Effector memory CD8-positive, alpha-beta T cell (primary cell): ENCODE measurements around the gene ADM5.
A peak's percentile ranks its signal among the peaks of the same experiment; 100 is the strongest.

Source experiments
- ATAC-seq: fragments of 150-1000 bp; cut with Tn5 transposase; replicated peaks from 2 replicates; pipeline ENCODE4 v1.10.0; 2021; ENCODE audit warnings: mild to moderate bottlenecking, moderate library complexity
- DNase-seq, 3 experiments: peaks; one replicate each; pipeline ENCODE4 v3.0.0; 2021
- H3K27ac Mint-ChIP-seq, 2 donors: one replicate each; pipeline ENCODE4 v1.8.0; 2022; ENCODE audit warnings: mild to moderate bottlenecking in 2 of 2, mixed read lengths in 2 of 2, moderate library complexity in 2 of 2
- H3K27me3 Mint-ChIP-seq, 2 donors: one replicate each; pipeline ENCODE4 v1.8.0; 2022; ENCODE audit warnings: mixed read lengths in 2 of 2
- H3K36me3 Mint-ChIP-seq: one replicate; pipeline ENCODE4 v1.8.0; 2022; ENCODE audit warnings: mild to moderate bottlenecking, moderate library complexity, mixed read lengths; ENCODE audit not compliant: insufficient read depth
- H3K4me1 Mint-ChIP-seq, 2 donors: one replicate each; pipeline ENCODE4 v1.8.0; 2022; ENCODE audit warnings: low read depth in 2 of 2, mixed read lengths in 2 of 2
- H3K4me3 Mint-ChIP-seq, 2 donors: one replicate each; pipeline ENCODE4 v1.8.0; 2022; ENCODE audit warnings: mild to moderate bottlenecking in 2 of 2, mixed read lengths in 2 of 2, moderate library complexity in 2 of 2
- H3K9me3 Mint-ChIP-seq, 2 donors: one replicate each; pipeline ENCODE4 v1.8.0; 2022; ENCODE audit warnings: mixed read lengths in 2 of 2

The ADM5 gene

DNA sequence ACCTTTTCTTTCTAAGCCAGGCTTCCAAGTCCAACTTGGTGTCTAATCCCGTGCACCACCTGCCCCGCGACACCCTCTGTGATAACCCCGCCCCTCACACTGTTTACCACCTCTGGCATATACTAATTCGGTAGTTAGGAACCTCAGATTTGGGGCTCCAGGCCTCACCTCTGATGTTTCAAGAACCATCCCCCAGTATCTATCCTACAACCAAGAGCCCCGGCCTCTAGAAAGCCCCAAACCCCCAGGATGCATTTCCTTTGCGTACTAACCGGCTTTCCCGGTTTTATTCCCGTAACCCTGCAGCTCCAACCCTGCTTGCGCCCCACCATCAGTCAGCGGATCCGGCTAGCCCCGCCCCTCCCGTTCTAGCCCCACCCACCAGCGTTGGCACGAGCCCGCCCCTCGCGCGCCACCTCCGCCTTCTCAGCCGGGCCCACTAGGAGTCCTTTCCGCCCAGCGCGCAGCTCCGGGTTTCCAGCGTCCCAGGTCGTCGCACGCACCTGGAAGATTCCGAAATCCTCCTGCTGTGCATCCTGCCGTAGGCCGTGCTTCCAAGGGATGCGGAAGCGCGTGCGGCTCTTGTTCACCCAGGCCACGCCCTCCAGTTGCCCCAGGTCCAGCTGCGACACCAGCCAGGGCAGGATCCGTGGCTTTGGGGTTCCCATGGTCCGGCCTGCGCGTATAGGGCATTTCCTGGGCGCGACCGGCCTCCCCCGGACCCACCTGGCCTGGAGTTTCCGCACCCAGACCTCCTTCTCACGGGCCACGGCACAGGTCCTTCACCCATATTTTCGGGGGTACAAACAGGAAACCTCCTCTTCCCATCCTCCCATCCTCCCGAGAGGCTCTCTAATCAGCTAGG is 25.0 kb upstream of the ADM5 start:
- Mint-ChIP-seq H3K4me1 (peaks cover 39 to 42% of the 10 kb centered on the region in 2 donors), H3K9me3 (no peaks in the 10 kb centered on the region), H3K36me3 (peaks cover 58% of the 10 kb centered on the region), H3K4me3 (peak overlapping the region; percentile 98 to 100), H3K27me3 (no peaks in the 10 kb centered on the region), H3K27ac (peak overlapping the region; percentile 94 to 97)
- peak; percentile 80 to 86 (median 82) for DNase-seq
- ATAC-seq: peak; percentile 66

GRCh38 chr19:49665036-49665350 is 24.4 kb upstream of the ADM5 start:
- H3K36me3 Mint-ChIP-seq: peaks cover 52% of the 10 kb centered on the region

DNA sequence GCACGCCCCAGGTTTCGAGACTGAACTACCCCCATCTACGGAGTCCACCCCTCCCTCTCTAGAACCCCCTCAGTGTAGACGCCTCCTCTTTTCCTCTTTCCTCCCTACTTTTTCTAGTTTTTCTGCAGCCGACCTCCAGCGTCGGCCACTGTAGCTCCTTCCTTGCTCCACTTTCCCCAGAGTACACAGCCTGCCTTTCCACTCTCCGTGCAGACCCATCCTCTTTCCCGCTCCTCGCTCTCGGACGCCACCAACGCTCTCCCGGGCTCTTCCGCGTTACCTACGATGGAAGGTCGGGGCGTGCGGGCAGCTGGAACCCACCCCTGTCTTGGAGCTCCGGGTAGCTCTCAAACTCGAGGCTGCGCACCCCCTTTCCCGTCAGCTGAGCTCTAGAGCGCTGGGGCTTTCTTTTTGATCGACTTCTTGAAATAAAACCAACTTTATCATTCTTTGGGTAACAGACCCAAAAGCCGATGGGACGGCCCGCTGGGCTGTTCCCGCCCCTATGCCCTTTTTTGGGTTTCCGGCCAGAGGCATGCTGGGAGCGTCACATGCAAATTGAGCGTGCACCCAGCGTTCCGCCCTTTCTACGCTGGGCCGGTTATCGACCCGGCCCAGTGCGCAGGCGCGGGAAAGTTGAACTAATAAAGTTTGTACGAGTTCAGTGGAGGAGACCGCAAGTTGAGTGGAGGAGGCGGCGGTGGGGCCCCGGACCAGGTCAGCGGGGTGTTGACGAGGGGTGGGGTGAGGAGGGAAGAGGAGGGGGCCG is 23.9 kb upstream of the ADM5 start, which contains the start of the genes BCL2L12 and IRF3:
TSS of gene BCL2L12 (plus strand) at position 583 of the 769 bp plus-strand sequence. CDS start 760 bp downstream, outside the sequence.
TSS of gene IRF3 (minus strand) at position 507 of the 769 bp plus-strand sequence. CDS start 1,019 bp downstream, outside the sequence.
- Mint-ChIP-seq H3K27me3 (no peaks in the 10 kb centered on the region), H3K4me1 (peaks cover 38 to 39% of the 10 kb centered on the region in 2 donors)
- peak; percentile 82 for ATAC-seq

More at GRCh38 chr19:49665036-49665350, 24.4 kb upstream of the ADM5 start:
- H3K4me3 Mint-ChIP-seq: peak overlapping the region; percentile 98 to 100
- H3K27ac Mint-ChIP-seq: peak overlapping the region; percentile 94 to 97
- H3K9me3 Mint-ChIP-seq: no peaks in the 10 kb centered on the region
- H3K4me1 Mint-ChIP-seq: peaks cover 39 to 42% of the 10 kb centered on the region in 2 donors
- DNase-seq: peak in 1 of 3 experiments; percentile 38
- no peaks in the 10 kb centered on the region for H3K27me3 Mint-ChIP-seq
- no peak for ATAC-seq

GRCh38 chr19:49666120-49666444 is 23.3 kb upstream of the ADM5 start:
- ATAC-seq (peak; percentile 4), DNase-seq (no peak)
- Mint-ChIP-seq H3K27ac (peak overlapping the region; percentile 94 to 97), H3K27me3 (no peaks in the 10 kb centered on the region), H3K4me3 (peak overlapping the region; percentile 98 to 100), H3K36me3 (peaks cover 47% of the 10 kb centered on the region), H3K9me3 (no peaks in the 10 kb centered on the region), H3K4me1 (peaks cover 38 to 39% of the 10 kb centered on the region in 2 donors)

More for the DNA sequence above, 23.9 kb upstream of the ADM5 start, which contains the start of the genes BCL2L12 and IRF3:
- DNase-seq: peak; percentile 100
- H3K9me3 Mint-ChIP-seq: no peaks in the 10 kb centered on the region
- peak within 1 kb of the TSS; percentile 94 to 97 for H3K27ac Mint-ChIP-seq
- peak within 1 kb of the TSS; percentile 98 to 100 for H3K4me3 Mint-ChIP-seq
- H3K36me3 Mint-ChIP-seq: peaks cover 47% of the 10 kb centered on the region

DNA sequence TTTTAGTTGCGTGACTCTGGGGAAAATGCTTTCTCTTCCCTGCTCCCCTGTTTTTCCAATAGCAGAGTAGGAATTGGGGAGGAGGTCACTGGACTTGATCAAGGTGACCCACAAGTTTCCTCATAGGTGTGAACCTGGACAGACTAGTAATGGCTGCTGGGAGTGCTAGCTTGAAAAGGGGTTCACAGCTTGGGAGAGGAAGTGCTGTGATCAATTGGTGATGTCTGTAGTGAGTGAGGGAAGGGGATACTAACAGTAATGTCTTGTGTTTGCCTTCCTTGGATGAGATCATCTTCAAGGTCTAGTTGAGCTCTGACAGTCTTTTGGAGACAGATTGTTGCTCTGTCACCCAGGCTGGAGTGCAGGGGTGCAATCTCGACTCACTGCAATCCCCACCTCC is 21.9 kb upstream of the ADM5 start:
- Mint-ChIP-seq H3K9me3 (no peaks in the 10 kb centered on the region), H3K4me1 (peaks cover 41 to 44% of the 10 kb centered on the region in 2 donors), H3K4me3 (peak overlapping the region; percentile 98 to 100), H3K27ac (no peak overlapping the region), H3K36me3 (peaks cover 43% of the 10 kb centered on the region), H3K27me3 (no peaks in the 10 kb centered on the region)
- DNase-seq (no peak), ATAC-seq (no peak)

GRCh38 chr19:49669516-49669915 is 19.9 kb upstream of the ADM5 start:
- H3K9me3 Mint-ChIP-seq: no peaks in the 10 kb centered on the region
- DNase-seq (no peak), ATAC-seq (no peak)
- peaks cover 22% of the 10 kb centered on the region for H3K36me3 Mint-ChIP-seq
- no peak overlapping the region for H3K4me3 Mint-ChIP-seq
- H3K27ac Mint-ChIP-seq: no peak overlapping the region
- peaks cover 26 to 35% of the 10 kb centered on the region in 2 donors for H3K4me1 Mint-ChIP-seq
- no peaks in the 10 kb centered on the region for H3K27me3 Mint-ChIP-seq

GRCh38 chr19:49672131-49672919 is 17.1 kb upstream of the ADM5 start:
- Mint-ChIP-seq H3K27me3 (no peaks in the 10 kb centered on the region), H3K27ac (peak overlapping the region in 1 of 2 donors; percentile 81), H3K9me3 (no peaks in the 10 kb centered on the region), H3K4me1 (peaks cover 14 to 22% of the 10 kb centered on the region in 2 donors), H3K4me3 (no peak overlapping the region), H3K36me3 (peaks cover 17% of the 10 kb centered on the region)
- ATAC-seq (no peak), DNase-seq (peak; percentile 73 to 75 (median 74))

GRCh38 chr19:49676136-49676783 is 13.1 kb upstream of the ADM5 start:
- H3K4me3 Mint-ChIP-seq: peak overlapping the region; percentile 87 to 98

DNA sequence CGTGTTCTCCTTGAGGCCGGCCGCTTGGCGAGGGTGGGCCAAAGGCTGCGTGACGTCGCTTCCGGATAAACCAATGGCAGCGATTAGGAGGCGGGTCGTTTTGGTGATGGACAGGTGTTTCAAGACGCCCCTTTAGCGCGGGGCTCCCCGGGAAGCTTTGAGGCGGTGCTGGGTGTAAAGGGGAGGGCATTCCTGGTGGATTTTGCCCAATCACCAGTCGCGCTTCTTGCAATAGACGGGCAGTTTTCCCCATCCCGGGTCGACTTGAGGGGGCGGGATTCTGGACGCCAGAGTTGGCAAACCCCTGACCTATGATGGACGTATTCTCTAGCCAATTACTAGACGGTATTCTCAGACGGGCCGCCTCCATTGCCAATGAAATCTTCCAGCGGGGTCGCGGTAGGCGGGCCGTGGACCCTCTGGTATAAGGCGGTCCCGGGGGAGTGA is 12.6 kb upstream of the ADM5 start:
- Mint-ChIP-seq H3K27ac (peak overlapping the region; percentile 98 to 100), H3K4me3 (peak overlapping the region; percentile 87 to 98), H3K9me3 (no peaks in the 10 kb centered on the region), H3K36me3 (peaks cover 36% of the 10 kb centered on the region), H3K27me3 (no peaks in the 10 kb centered on the region), H3K4me1 (peaks cover 34 to 46% of the 10 kb centered on the region in 2 donors)
- DNase-seq (peak; percentile 95 to 97 (median 96)), ATAC-seq (peak; percentile 74)

More at GRCh38 chr19:49676136-49676783, 13.1 kb upstream of the ADM5 start:
- peaks cover 34% of the 10 kb centered on the region for H3K36me3 Mint-ChIP-seq
- H3K27ac Mint-ChIP-seq: peak overlapping the region; percentile 98 to 100
- H3K27me3 Mint-ChIP-seq: no peaks in the 10 kb centered on the region
- ATAC-seq: no peak
- H3K4me1 Mint-ChIP-seq: peaks cover 34 to 46% of the 10 kb centered on the region in 2 donors
- no peaks in the 10 kb centered on the region for H3K9me3 Mint-ChIP-seq
- no peak for DNase-seq

GRCh38 chr19:49677231-49677900 is 12.0 kb upstream of the ADM5 start, which contains the start of gene PRMT1:
PRMT1 (plus strand) TSS chr19:49677271; CDS start chr19:49677281, 10 bp downstream.
- ATAC-seq (peak; percentile 44), DNase-seq (peak in 2 of 3 experiments; percentile 50 to 51)
- H3K36me3 Mint-ChIP-seq: peaks cover 39% of the 10 kb centered on the region

DNA sequence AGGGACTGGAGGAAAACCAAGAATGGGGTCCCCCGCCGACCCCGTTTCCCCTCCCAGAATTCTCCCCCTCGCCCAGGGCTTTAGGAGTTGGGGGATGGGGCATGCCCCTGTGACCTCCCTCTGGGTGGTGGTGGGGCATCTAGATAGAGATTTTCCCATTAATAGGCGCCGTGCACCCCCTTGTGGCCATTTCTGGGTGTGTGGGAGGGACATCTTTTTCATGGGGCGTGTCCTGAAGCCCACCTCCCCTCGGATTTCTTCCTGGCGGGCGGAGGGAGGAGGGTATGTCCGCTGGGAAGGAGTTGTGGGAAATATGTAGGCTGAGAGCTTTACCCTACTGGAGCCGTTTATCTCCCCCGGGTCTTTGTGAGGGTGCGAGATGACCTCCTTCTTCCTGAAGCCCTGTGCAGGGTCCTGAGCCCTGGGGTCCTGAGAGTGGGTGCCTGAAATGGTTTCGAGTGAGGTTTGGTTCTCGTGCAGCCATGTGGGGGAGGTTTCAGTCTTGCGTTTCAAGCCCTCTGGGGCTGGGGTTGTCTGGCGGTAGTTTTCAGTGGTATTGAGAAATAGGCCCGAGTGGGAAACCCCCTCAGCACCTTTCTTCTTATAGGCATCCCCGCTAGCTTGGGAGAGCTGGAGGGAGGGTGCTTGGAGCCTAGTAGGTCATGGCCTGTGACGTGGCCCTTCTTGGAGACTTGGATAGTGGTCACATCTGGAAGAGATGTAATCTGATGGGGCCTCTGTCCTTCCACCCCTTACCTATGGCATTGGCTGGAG is 11.3 kb upstream of the ADM5 start:
- no peaks in the 10 kb centered on the region for H3K27me3 Mint-ChIP-seq
- H3K4me1 Mint-ChIP-seq: peaks cover 27 to 40% of the 10 kb centered on the region in 2 donors
- peak; percentile 39 for ATAC-seq
- peak overlapping the region; percentile 87 to 98 for H3K4me3 Mint-ChIP-seq
- H3K36me3 Mint-ChIP-seq: peaks cover 46% of the 10 kb centered on the region
- no peaks in the 10 kb centered on the region for H3K9me3 Mint-ChIP-seq
- DNase-seq: peak; percentile 70 to 81 (median 75)
- peak overlapping the region; percentile 98 to 100 for H3K27ac Mint-ChIP-seq

More at GRCh38 chr19:49677231-49677900, 12.0 kb upstream of the ADM5 start, which contains the start of gene PRMT1:
- Mint-ChIP-seq H3K4me3 (peak within 1 kb of the TSS; percentile 87 to 98), H3K27ac (peak within 1 kb of the TSS; percentile 98 to 100), H3K9me3 (no peaks in the 10 kb centered on the region), H3K4me1 (peaks cover 29 to 41% of the 10 kb centered on the region in 2 donors), H3K27me3 (no peaks in the 10 kb centered on the region)
